SK-N-SH (cell line): ENCODE data around the gene SAMD4B. TPM values are rescaled to one million over a fixed set of nuclear protein-coding genes. Genes with fewer than 3 reads are reported as not detected.

ENCODE experiments used
- CTCF ChIA-PET: fragments of 300-600, 350-600 bp; formaldehyde crosslinking; extraction: SDS; loops from one replicate; lab custom pipeline; 2021; lab: Yijun Ruan, JAX
- POLR2A ChIA-PET: fragments of 350-600 bp; sonication (Branson Sonifier 250); formaldehyde crosslinking; extraction: SDS; loops from one replicate; lab custom pipeline; 2020; ENCODE audit warnings: antibody characterized with exemption, inconsistent platforms; lab: Yijun Ruan, JAX
- DNase-seq: peaks from one replicate; pipeline ENCODE4 v3.0.0; 2012
- H2AFZ ChIP-seq: fragments of 200-600 bp; sonication (generic); 2 replicates; pipeline ENCODE4 v1.8.1; 2016; ENCODE audit warnings: antibody characterized with exemption, mild to moderate bottlenecking, low read depth
- H3F3A ChIP-seq: fragments of 200-600 bp; sonication (generic); replicated peaks from 2 replicates; pipeline ENCODE3; 2016; ENCODE audit warnings: antibody characterized with exemption, mild to moderate bottlenecking; ENCODE audit not compliant: insufficient read depth
- H3K27ac ChIP-seq, 2 experiments: fragments of 200-500 bp in 1 of 2; fragments of 200-600 bp in 1 of 2; sonication (Bioruptor generic) in 1 of 2; sonication (generic), shearing (Covaris generic) in 1 of 2; 2 replicates each; pipeline versions ENCODE4 v1.5.1 to v1.6.1; 2014 to 2016; ENCODE audit warnings: low read depth in 2 of 2, inconsistent platforms in 1 of 2, low read length in 1 of 2, mild to moderate bottlenecking in 1 of 2, mixed read lengths in 1 of 2
- H3K27me3 ChIP-seq: fragments of 200-600 bp; sonication (generic), shearing (Covaris generic); 2 replicates; pipeline ENCODE4 v1.6.1; 2016; ENCODE audit warnings: mixed run types; ENCODE audit not compliant: insufficient read depth
- H3K36me3 ChIP-seq, 2 experiments: fragments of 200-500 bp in 1 of 2; fragments of 200-600 bp in 1 of 2; sonication (Bioruptor generic) in 1 of 2; sonication (generic) in 1 of 2; replicated peaks in 1 of 2; 2 replicates each; pipeline versions ENCODE3 to v1.5.1; 2014 to 2016; ENCODE audit warnings: low read length in 1 of 2, mild to moderate bottlenecking in 1 of 2; ENCODE audit not compliant: insufficient read depth in 2 of 2, control insufficient read depth in 1 of 2
- H3K4me1 ChIP-seq, 2 experiments: fragments of 200-500 bp in 1 of 2; fragments of 200-600 bp in 1 of 2; sonication (Bioruptor generic) in 1 of 2; sonication (generic), shearing (Covaris generic) in 1 of 2; 2 replicates each; pipeline versions ENCODE4 v1.5.1 to v1.6.1; 2014 to 2016; ENCODE audit warnings: low read depth in 1 of 2, low read length in 1 of 2, mixed run types in 1 of 2; ENCODE audit not compliant: insufficient read depth in 2 of 2, control insufficient read depth in 1 of 2
- H3K4me2 ChIP-seq: fragments of 200-600 bp; sonication (generic), shearing (Covaris generic); 2 replicates; pipeline ENCODE4 v1.6.1; 2017; ENCODE audit warnings: mixed run types
- H3K4me3 ChIP-seq, 2 experiments: fragments of 200-500 bp in 1 of 2; fragments of 200-600 bp in 1 of 2; sonication (Bioruptor generic) in 1 of 2; sonication (generic), shearing (Covaris generic) in 1 of 2; 2 replicates each; pipeline versions ENCODE4 v1.5.1 to v1.8.1; 2014 to 2016; ENCODE audit warnings: low read depth in 2 of 2, inconsistent platforms in 1 of 2, low read length in 1 of 2, mild to moderate bottlenecking in 1 of 2, mixed read lengths in 1 of 2, moderate library complexity in 1 of 2
- H3K79me2 ChIP-seq: fragments of 200-600 bp; sonication (generic); 2 replicates; pipeline ENCODE4 v1.8.1; 2017; ENCODE audit warnings: mild to moderate bottlenecking; ENCODE audit not compliant: insufficient read depth
- H3K9ac ChIP-seq: fragments of 200-600 bp; sonication (generic); 2 replicates; pipeline ENCODE4 v1.6.1; 2017; ENCODE audit warnings: mixed run types
- H3K9me2 ChIP-seq: fragments of 200-600 bp; sonication (generic); 2 replicates; pipeline ENCODE4 v1.6.1; 2017; ENCODE audit warnings: mixed run types
- H3K9me3 ChIP-seq: fragments of 200-600 bp; sonication (generic); 2 replicates; pipeline ENCODE4 v1.6.1; 2017; ENCODE audit warnings: mixed run types, mild to moderate bottlenecking, moderate library complexity
- H4K20me1 ChIP-seq: fragments of 200-600 bp; sonication (generic); 2 replicates; pipeline ENCODE4 v1.6.1; 2017; ENCODE audit warnings: mild to moderate bottlenecking, mixed run types; ENCODE audit not compliant: insufficient read depth
- ELF1 ChIP-seq: IDR thresholded peaks from 2 replicates; pipeline ENCODE4 v1.4.0; 2012
- EZH2phosphoT487 ChIP-seq: fragments of 200-600 bp; sonication (generic); IDR thresholded peaks from 2 replicates; pipeline ENCODE4 v1.6.1; 2017; ENCODE audit warnings: low read depth, mixed run types, mild to moderate bottlenecking, antibody characterized with exemption, moderate library complexity, borderline replicate concordance
- FOSL2 ChIP-seq: IDR thresholded peaks from 2 replicates; pipeline ENCODE4 v1.4.0; 2012; ENCODE audit warnings: low read depth, mild to moderate bottlenecking, moderate library complexity, borderline replicate concordance
- FOXJ3 ChIP-seq: sonication (generic); formaldehyde crosslinking; IDR thresholded peaks from 2 replicates; pipeline ENCODE4 v1.5.1; 2020; ENCODE audit warnings: mild to moderate bottlenecking, missing genetic modification reagents
- JUND ChIP-seq: IDR thresholded peaks from 2 replicates; pipeline ENCODE4 v1.4.0; 2012
- MAX ChIP-seq: IDR thresholded peaks from 2 replicates; pipeline ENCODE4 v1.4.0; 2012; ENCODE audit warnings: low read depth
- MEF2A ChIP-seq: IDR thresholded peaks from 2 replicates; pipeline ENCODE4 v1.4.0; 2012; ENCODE audit warnings: low read depth, borderline replicate concordance
- POLR2AphosphoS5 ChIP-seq: IDR thresholded peaks from 2 replicates; pipeline ENCODE4 v1.6.1; 2012; ENCODE audit warnings: low read depth, low read length
- RCOR1 ChIP-seq: fragments of 150-350 bp; IDR thresholded peaks from 2 replicates; pipeline ENCODE4 v1.6.1; 2017; ENCODE audit warnings: antibody characterized with exemption, low read length
- RFX5 ChIP-seq: IDR thresholded peaks from 2 replicates; pipeline ENCODE4 v1.6.1; 2012; ENCODE audit warnings: mild to moderate bottlenecking, improper control_type of control experiment, low read length
- TAF1 ChIP-seq: IDR thresholded peaks from 2 replicates; pipeline ENCODE4 v1.6.1; 2012; ENCODE audit warnings: low read depth, mild to moderate bottlenecking, low read length, moderate library complexity, borderline replicate concordance
- TEAD4 ChIP-seq: IDR thresholded peaks from 2 replicates; pipeline ENCODE4 v1.4.0; 2012; ENCODE audit warnings: mild to moderate bottlenecking, borderline replicate concordance; ENCODE audit not compliant: insufficient read depth
- WGBS: methylation state at CpG from one replicate; pipeline ENCODE4 v1.1.6; 2017; ENCODE audit warnings: low lambda C conversion rate; 5-methylcytosine and 5-hydroxymethylcytosine counted together
- polyA plus RNA-seq, 3 experiments: library from polyadenylated mRNA; depleted of rRNA; stranded (reverse); fragments of >200 nt; gene quantifications; 2 replicates each; pipeline ENCODE4 v1.2.3, GENCODE V29; 2012
- TF ChIP-seq, protein P1 (sequence below): IDR thresholded peaks from 2 replicates; pipeline ENCODE4 v1.6.1; 2012; ENCODE audit warnings: mild to moderate bottlenecking, low read depth, low read length, moderate library complexity
- TF ChIP-seq, protein P2 (sequence below): fragments of 150-350 bp; IDR thresholded peaks from 2 replicates; pipeline ENCODE4 v1.6.1; 2017; ENCODE audit warnings: antibody characterized with exemption, low read length, low read depth, borderline replicate concordance

SAMD4B gene
- polyA plus RNA-seq, 1 of the 3 experiments (the other 2 are of a cell fraction) = 83.0 TPM

DNA sequence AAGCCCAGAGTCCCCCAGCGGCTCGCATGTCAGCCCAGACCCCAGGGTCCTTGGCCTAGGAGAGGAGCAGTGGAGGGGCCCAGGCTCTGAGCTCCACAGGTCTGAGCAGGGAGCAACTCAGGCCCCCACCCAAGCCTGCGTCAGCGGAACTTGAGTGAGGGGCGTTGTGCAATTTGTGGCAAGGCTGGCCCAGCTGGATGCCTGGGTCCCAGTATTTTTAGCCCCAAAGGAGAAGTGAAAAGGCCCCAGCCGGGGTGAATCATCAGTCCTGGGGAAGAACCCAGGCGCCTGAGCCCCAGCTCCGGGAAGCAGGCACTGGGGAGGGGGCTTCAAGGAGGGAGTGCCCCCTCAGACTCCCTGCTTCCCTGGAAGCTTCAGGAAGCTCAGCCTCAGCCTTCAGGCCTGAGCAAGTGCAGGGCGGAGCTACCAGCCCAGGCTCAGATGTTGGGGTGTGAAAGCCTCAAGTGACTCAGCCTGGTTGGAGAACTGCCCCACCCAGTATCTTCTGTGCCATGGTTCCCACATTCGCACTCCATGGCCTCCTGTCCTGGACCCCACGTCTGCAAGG lies 56.2 kb downstream of the SAMD4B start:
- Histone ChIP-seq H2AFZ (no peak overlapping the region), H3K9me3 (no peaks in the 10 kb centered on the region), H4K20me1 (no peaks in the 10 kb centered on the region), H3K9me2 (no peaks in the 10 kb centered on the region), H3K9ac (peak overlapping the region; percentile 47; the same call in 1 of the 2 replicates), H3F3A (peaks cover 37% of the 10 kb centered on the region), H3K4me3 (no peak overlapping the region), H3K36me3 (peaks cover 3 to 7% of the 10 kb centered on the region in 2 experiments), H3K27ac (peak overlapping the region in 1 of 2 experiments; percentile 77; a peak in 2 of 4 replicates), H3K4me2 (peak overlapping the region; percentile 57), H3K4me1 (peaks cover 18 to 30% of the 10 kb centered on the region in 2 experiments; a peak in 3 of 4 replicates), H3K27me3 (no peaks in the 10 kb centered on the region), H3K79me2 (peaks cover 22% of the 10 kb centered on the region)
- DNase-seq = no peak
- no peak for TF ChIP-seq TAF1
- TF ChIP-seq EZH2phosphoT487 = no peak
- no peak for TF ChIP-seq MAX
- no peak for TF ChIP-seq JUND
- TF ChIP-seq, protein P1, sequence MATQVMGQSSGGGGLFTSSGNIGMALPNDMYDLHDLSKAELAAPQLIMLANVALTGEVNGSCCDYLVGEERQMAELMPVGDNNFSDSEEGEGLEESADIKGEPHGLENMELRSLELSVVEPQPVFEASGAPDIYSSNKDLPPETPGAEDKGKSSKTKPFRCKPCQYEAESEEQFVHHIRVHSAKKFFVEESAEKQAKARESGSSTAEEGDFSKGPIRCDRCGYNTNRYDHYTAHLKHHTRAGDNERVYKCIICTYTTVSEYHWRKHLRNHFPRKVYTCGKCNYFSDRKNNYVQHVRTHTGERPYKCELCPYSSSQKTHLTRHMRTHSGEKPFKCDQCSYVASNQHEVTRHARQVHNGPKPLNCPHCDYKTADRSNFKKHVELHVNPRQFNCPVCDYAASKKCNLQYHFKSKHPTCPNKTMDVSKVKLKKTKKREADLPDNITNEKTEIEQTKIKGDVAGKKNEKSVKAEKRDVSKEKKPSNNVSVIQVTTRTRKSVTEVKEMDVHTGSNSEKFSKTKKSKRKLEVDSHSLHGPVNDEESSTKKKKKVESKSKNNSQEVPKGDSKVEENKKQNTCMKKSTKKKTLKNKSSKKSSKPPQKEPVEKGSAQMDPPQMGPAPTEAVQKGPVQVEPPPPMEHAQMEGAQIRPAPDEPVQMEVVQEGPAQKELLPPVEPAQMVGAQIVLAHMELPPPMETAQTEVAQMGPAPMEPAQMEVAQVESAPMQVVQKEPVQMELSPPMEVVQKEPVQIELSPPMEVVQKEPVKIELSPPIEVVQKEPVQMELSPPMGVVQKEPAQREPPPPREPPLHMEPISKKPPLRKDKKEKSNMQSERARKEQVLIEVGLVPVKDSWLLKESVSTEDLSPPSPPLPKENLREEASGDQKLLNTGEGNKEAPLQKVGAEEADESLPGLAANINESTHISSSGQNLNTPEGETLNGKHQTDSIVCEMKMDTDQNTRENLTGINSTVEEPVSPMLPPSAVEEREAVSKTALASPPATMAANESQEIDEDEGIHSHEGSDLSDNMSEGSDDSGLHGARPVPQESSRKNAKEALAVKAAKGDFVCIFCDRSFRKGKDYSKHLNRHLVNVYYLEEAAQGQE = no peak
- no peak for TF ChIP-seq POLR2AphosphoS5
- no peak for TF ChIP-seq TEAD4
- no peak for TF ChIP-seq RFX5
- TF ChIP-seq RCOR1 = no peak
- TF ChIP-seq, protein P2, sequence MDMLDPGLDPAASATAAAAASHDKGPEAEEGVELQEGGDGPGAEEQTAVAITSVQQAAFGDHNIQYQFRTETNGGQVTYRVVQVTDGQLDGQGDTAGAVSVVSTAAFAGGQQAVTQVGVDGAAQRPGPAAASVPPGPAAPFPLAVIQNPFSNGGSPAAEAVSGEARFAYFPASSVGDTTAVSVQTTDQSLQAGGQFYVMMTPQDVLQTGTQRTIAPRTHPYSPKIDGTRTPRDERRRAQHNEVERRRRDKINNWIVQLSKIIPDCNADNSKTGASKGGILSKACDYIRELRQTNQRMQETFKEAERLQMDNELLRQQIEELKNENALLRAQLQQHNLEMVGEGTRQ = no peak
- no peak; the same call in 1 of the 2 replicates for TF ChIP-seq FOSL2
- no peak for TF ChIP-seq MEF2A
- TF ChIP-seq FOXJ3 (CRISPR knock-in tag) = no peak
- TF ChIP-seq ELF1 = no peak
- 66% methylated on average over 7 of the region's 11 CpGs for WGBS
- CTCF ChIA-PET = interaction anchor here (0.6 to 6.5 kb wide), 25 partner anchors 9 to 141 kb away, joined by 3 to 106 read pairs (median 4); partner anchors contain the start of genes PLEKHG2, RPS16, SAMD4B and ZFP36
- POLR2A ChIA-PET = interaction anchor here (0.7 to 1.3 kb wide), 3 partner anchors 8 to 37 kb away, joined by 3 to 8 read pairs (median 4); partner anchors contain the start of genes RPS16 and ZFP36
